ENCODE results near the gene CDH4.

DNA sequence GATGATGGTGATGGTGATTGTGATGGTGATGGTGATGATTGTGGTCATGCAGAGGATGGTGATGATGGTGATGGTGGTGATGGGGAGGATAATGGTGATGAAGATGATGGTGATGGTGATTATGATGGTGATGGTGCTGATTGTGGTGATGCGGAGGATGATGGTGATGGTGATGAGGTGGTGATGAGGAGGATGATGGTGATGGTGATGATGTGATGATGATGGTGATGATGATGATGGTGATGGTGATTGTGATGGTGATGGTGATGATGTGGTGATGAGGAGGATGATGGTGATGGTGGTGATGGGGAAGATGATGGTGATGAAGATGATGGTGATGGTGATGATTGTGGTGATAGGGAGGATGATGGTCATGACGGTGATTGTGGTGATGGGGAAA lies 333.7 kb downstream of the CDH4 start:
- TF ChIP-seq CTCF (conservative IDR thresholded peaks at IDR 0.05) (no peak), EZH2 (IDR thresholded peaks at IDR 0.05; ENCODE audit: low read depth) (no peak)
